K562 (cell line): Measurements from ENCODE around the gene SCYGR8. TPM values are rescaled to one million over a fixed set of nuclear protein-coding genes. Genes with fewer than 3 reads are reported as not detected.

ENCODE experiments used
- EP300 ChIP-seq: IDR thresholded peaks from 2 replicates; pipeline ENCODE4 v1.6.1; 2012; ENCODE audit warnings: low read length, improper control_type of control experiment
- FOXK1 ChIP-seq: sonication (generic); formaldehyde crosslinking; IDR thresholded peaks from 2 replicates; pipeline ENCODE4 v1.8.0; 2022; ENCODE audit warnings: missing genetic modification reagents, mild to moderate bottlenecking, borderline replicate concordance
- HMGN3 ChIP-seq: IDR thresholded peaks from 2 replicates; pipeline ENCODE4 v1.6.1; 2011; ENCODE audit warnings: borderline replicate concordance, low read depth, mild to moderate bottlenecking, mixed read lengths, low read length; ENCODE audit not compliant: insufficient read length; ENCODE audit errors: extremely low read depth
- KLF6 ChIP-seq: fragments of 250-450 bp; sonication (Bioruptor Pico); IDR thresholded peaks from 2 replicates; pipeline ENCODE4 v1.4.0; 2020; ENCODE audit warnings: mild to moderate bottlenecking, moderate library complexity, borderline replicate concordance
- NFE2 ChIP-seq: IDR thresholded peaks from 2 replicates; pipeline ENCODE4 v1.6.1; 2014; ENCODE audit warnings: antibody characterized with exemption, low read depth
- NR3C1 ChIP-seq: sonication (generic); formaldehyde crosslinking; IDR thresholded peaks from 2 replicates; pipeline ENCODE4 v1.8.1; 2022; ENCODE audit warnings: missing genetic modification reagents
- SMAD1 ChIP-seq: fragments of 150-350 bp; IDR thresholded peaks from 2 replicates; pipeline ENCODE4 v1.6.1; 2014; ENCODE audit warnings: low read length, low read depth; ENCODE audit not compliant: partially characterized antibody
- USF2 ChIP-seq: sonication (generic); formaldehyde crosslinking; IDR thresholded peaks from 2 replicates; pipeline ENCODE4 v1.5.0; 2020; ENCODE audit warnings: missing genetic modification reagents
- XRCC3 ChIP-seq: fragments of 450-650 bp; IDR thresholded peaks from 2 replicates; pipeline ENCODE4 v1.6.1; 2017; ENCODE audit warnings: mild to moderate bottlenecking, moderate library complexity
- ZNF143 ChIP-seq: sonication (generic); formaldehyde crosslinking; IDR thresholded peaks from 2 replicates; pipeline ENCODE4 v1.9.0; 2022; ENCODE audit warnings: mild to moderate bottlenecking, missing genetic modification reagents
- ZNF644 ChIP-seq: fragments of 200-800 bp; sonication (Bioruptor generic); IDR thresholded peaks from 2 replicates; pipeline ENCODE4 v1.6.1; 2016; ENCODE audit warnings: low read depth, missing genetic modification characterization, missing compliant biosample characterization
- ZNF785 ChIP-seq: fragments of 250-450 bp; sonication (Bioruptor Pico); IDR thresholded peaks from 2 replicates; pipeline ENCODE4 v1.4.0; 2020; ENCODE audit warnings: mild to moderate bottlenecking
- polyA plus RNA-seq, 8 experiments: library from polyadenylated mRNA; depleted of rRNA in 4 of 8; stranded (reverse) in 5 of 8; unstranded in 3 of 8; fragments of >200 nt; fragmentation: Nextera tagmentation in 2 of 8; fragmentation: Illumina TruSeq in 1 of 8; extraction: Ambion mirVana in 2 of 8; extraction: Trizol in 1 of 8; gene quantifications; 2 replicates each; pipeline versions ENCODE4 v1.2.1 to v1.2.3, GENCODE V29; 2011 to 2014; ENCODE audit warnings: inconsistent platforms in 1 of 8, missing spikeins in 1 of 8
- total RNA-seq, 7 experiments: library from RNA; depleted of rRNA in 6 of 7; stranded (reverse); fragments of >200 nt in 6 of 7; fragmentation: Illumina TruSeq in 2 of 7; extraction: Trizol in 2 of 7; gene quantifications; 2 replicates each; pipeline versions ENCODE4 v1.2.1 to v1.2.3, GENCODE V29; 2011 to 2021; ENCODE audit warnings: low replicate concordance in 1 of 7
- TF ChIP-seq, protein P1 (sequence below): fragments of 250-450 bp; sonication (Bioruptor Pico); IDR thresholded peaks from 2 replicates; pipeline ENCODE4 v1.8.0; 2022; ENCODE audit warnings: moderate library complexity, mild to moderate bottlenecking, inconsistent platforms

Gene SCYGR8
- total and polyA plus RNA-seq, 9 of the 15 experiments (the other 6 are each of a cell fraction or from before 2014, with no cell fraction given) = not detected

GRCh38 chr2:227719641-227720040 lies 26.1 kb upstream of the SCYGR8 start (continued):
- TF ChIP-seq HMGN3 = no peak
- TF ChIP-seq NR3C1 (CRISPR knock-in tag) = no peak
- TF ChIP-seq ZNF644 (tag) = no peak
- TF ChIP-seq ZNF785 = no peak
- no peak for TF ChIP-seq EP300
- TF ChIP-seq, protein P1, sequence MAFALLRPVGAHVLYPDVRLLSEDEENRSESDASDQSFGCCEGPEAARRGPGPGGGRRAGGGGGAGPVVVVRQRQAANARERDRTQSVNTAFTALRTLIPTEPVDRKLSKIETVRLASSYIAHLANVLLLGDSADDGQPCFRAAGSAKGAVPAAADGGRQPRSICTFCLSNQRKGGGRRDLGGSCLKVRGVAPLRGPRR (CRISPR knock-in tag) = no peak
- no peak for TF ChIP-seq USF2 (CRISPR knock-in tag)
- no peak for TF ChIP-seq ZNF143 (CRISPR knock-in tag)
- TF ChIP-seq KLF6 (CRISPR knock-in tag) = no peak
- no peak for TF ChIP-seq FOXK1 (CRISPR knock-in tag)
- TF ChIP-seq SMAD1 = no peak
- TF ChIP-seq NFE2 = no peak
- TF ChIP-seq XRCC3 = no peak
